Mesendoderm (in vitro differentiated cells): Measurements from ENCODE around the gene DUSP14.

Source experiments
- DNase-seq: peaks from one replicate; pipeline ENCODE4 v3.0.0; 2013
- H2AK5ac ChIP-seq: 2 replicates; pipeline ENCODE4 v1.6.1; 2013; ENCODE audit warnings: low read length, inconsistent platforms
- H2BK120ac ChIP-seq: 2 replicates; pipeline ENCODE4 v1.6.1; 2013; ENCODE audit warnings: low read depth, mild to moderate bottlenecking, low read length, moderate library complexity, mixed read lengths
- H2BK15ac ChIP-seq: replicated peaks from 2 replicates; pipeline ENCODE4 v1.6.1; 2013; ENCODE audit warnings: low read depth, mild to moderate bottlenecking, moderate library complexity
- H2BK5ac ChIP-seq: 2 replicates; pipeline ENCODE4 v1.6.1; 2013; ENCODE audit warnings: low read length, inconsistent platforms
- H3K18ac ChIP-seq: 2 replicates; pipeline ENCODE4 v1.6.1; 2013; ENCODE audit warnings: mild to moderate bottlenecking, low read length, mixed read lengths
- H3K23ac ChIP-seq: one replicate; pipeline ENCODE4 v1.6.1; 2013; ENCODE audit warnings: low read length
- H3K27ac ChIP-seq: 2 replicates; pipeline ENCODE4 v1.5.1; 2013; ENCODE audit warnings: low read depth, mild to moderate bottlenecking, inconsistent platforms, low read length, moderate library complexity
- H3K27me3 ChIP-seq: 2 replicates; pipeline ENCODE4 v1.6.1; 2013; ENCODE audit warnings: low read length, control low read depth, mild to moderate bottlenecking, inconsistent platforms; ENCODE audit not compliant: insufficient read depth, poor library complexity
- H3K36me3 ChIP-seq: 2 replicates; pipeline ENCODE4 v1.6.1; 2013; ENCODE audit warnings: low read length, inconsistent platforms; ENCODE audit not compliant: control insufficient read depth, insufficient read depth
- H3K4ac ChIP-seq: one replicate; pipeline ENCODE4 v1.6.1; 2013; ENCODE audit warnings: low read depth, mild to moderate bottlenecking, low read length, moderate library complexity
- H3K4me1 ChIP-seq: 2 replicates; pipeline ENCODE4 v1.6.1; 2013; ENCODE audit warnings: low read depth, low read length, inconsistent platforms; ENCODE audit not compliant: control insufficient read depth
- H3K4me2 ChIP-seq: 2 replicates; pipeline ENCODE4 v1.6.1; 2013; ENCODE audit warnings: low read length
- H3K4me3 ChIP-seq: 2 replicates; pipeline ENCODE4 v1.5.1; 2013; ENCODE audit warnings: mild to moderate bottlenecking, low read length
- H3K56ac ChIP-seq: one replicate; pipeline ENCODE4 v1.6.1; 2013; ENCODE audit warnings: low read length
- H3K79me1 ChIP-seq: 2 replicates; pipeline ENCODE4 v1.6.1; 2013; ENCODE audit warnings: low read length, inconsistent platforms
- H3K79me2 ChIP-seq: 2 replicates; pipeline ENCODE4 v1.6.1; 2013; ENCODE audit warnings: mild to moderate bottlenecking, low read length; ENCODE audit not compliant: control insufficient read depth, insufficient read depth
- H3K9ac ChIP-seq: 2 replicates; pipeline ENCODE4 v1.6.1; 2013; ENCODE audit warnings: low read length, inconsistent platforms
- H4K5ac ChIP-seq: one replicate; pipeline ENCODE4 v1.6.1; 2013; ENCODE audit warnings: low read length
- H4K8ac ChIP-seq: one replicate; pipeline ENCODE4 v1.6.1; 2013; ENCODE audit warnings: low read depth, mild to moderate bottlenecking, control low read depth, low read length, moderate library complexity
- WGBS: extraction: QIAGEN DNeasy Blood & Tissue Kit; methylation state at CpG from one replicate; pipeline ENCODE4 v1.1.7; 2013; ENCODE audit warnings: low lambda C conversion rate, missing lambda C conversion rate; ENCODE audit not compliant: insufficient coverage; ENCODE audit errors: extremely low coverage; 5-methylcytosine and 5-hydroxymethylcytosine counted together

Gene DUSP14

GRCh38 chr17:37485938-37486570, 3.6 kb upstream of the DUSP14 start:
- H3K4ac ChIP-seq: no peak overlapping the region
- no peak overlapping the region for H2BK120ac ChIP-seq
- H3K79me2 ChIP-seq: no peaks in the 10 kb centered on the region
- H3K23ac ChIP-seq: no peak overlapping the region
- no CpG with 5 or more reads among the region's 1 CpG for WGBS
- no peak overlapping the region for H3K56ac ChIP-seq
- H2AK5ac ChIP-seq: no peak overlapping the region
- H3K4me2 ChIP-seq: no peak overlapping the region
- no peaks in the 10 kb centered on the region for H3K27me3 ChIP-seq
- no peaks in the 10 kb centered on the region for H3K79me1 ChIP-seq
- H3K27ac ChIP-seq: no peak overlapping the region
- H3K9ac ChIP-seq: no peak overlapping the region
- H4K5ac ChIP-seq: no peak overlapping the region
- no peak overlapping the region for H2BK5ac ChIP-seq
- no peak overlapping the region for H2BK15ac ChIP-seq
- no peak for DNase-seq
- no peak overlapping the region for H3K18ac ChIP-seq
- H4K8ac ChIP-seq: no peak overlapping the region
- no peak overlapping the region for H3K4me3 ChIP-seq
- H3K36me3 ChIP-seq: no peaks in the 10 kb centered on the region
- peaks cover 2% of the 10 kb centered on the region for H3K4me1 ChIP-seq

DNA sequence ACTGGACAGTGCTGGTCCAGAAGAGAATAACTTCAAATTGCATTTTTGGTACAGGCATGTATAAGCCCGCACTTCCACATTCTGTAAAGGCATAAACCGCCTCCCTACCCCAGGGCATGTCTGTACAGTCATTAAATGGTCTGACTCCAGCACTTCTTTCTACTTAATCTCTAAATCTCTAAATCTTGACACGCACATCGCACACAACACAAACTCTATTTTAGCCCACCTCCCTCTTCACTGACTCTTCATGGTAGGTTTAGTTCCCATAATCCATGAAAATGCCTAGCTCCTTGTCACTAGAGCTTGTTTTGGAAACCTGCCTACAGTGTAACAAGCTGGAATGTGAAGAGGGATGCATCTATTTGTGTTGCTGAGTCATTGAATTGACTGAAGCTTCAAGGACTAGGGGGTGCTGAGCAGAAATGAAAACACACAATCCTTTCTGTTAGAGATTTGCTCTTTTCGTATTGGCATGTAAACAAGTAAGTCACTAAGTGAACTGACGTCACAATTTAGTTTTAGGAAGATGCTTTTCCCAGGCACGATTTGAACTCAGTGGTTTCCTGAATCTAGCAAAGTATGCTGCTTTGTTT, 1.6 kb upstream of the DUSP14 start:
- Histone ChIP-seq H2BK120ac (no peak overlapping the region), H3K9ac (no peak overlapping the region), H3K79me1 (no peaks in the 10 kb centered on the region), H2AK5ac (no peak overlapping the region), H2BK15ac (no peak overlapping the region), H3K56ac (peak overlapping the region; percentile 12), H3K4me3 (no peak overlapping the region), H3K23ac (no peak overlapping the region), H3K79me2 (no peaks in the 10 kb centered on the region), H3K27ac (no peak overlapping the region), H3K36me3 (no peaks in the 10 kb centered on the region), H3K4me1 (peaks cover 5% of the 10 kb centered on the region), H3K18ac (no peak overlapping the region), H2BK5ac (no peak overlapping the region), H3K4me2 (no peak overlapping the region), H4K8ac (no peak overlapping the region), H3K4ac (no peak overlapping the region), H4K5ac (no peak overlapping the region), H3K27me3 (no peaks in the 10 kb centered on the region)
- WGBS: 100% methylated on average over 2 of the region's 7 CpGs
- DNase-seq: peak; percentile 83

DNA sequence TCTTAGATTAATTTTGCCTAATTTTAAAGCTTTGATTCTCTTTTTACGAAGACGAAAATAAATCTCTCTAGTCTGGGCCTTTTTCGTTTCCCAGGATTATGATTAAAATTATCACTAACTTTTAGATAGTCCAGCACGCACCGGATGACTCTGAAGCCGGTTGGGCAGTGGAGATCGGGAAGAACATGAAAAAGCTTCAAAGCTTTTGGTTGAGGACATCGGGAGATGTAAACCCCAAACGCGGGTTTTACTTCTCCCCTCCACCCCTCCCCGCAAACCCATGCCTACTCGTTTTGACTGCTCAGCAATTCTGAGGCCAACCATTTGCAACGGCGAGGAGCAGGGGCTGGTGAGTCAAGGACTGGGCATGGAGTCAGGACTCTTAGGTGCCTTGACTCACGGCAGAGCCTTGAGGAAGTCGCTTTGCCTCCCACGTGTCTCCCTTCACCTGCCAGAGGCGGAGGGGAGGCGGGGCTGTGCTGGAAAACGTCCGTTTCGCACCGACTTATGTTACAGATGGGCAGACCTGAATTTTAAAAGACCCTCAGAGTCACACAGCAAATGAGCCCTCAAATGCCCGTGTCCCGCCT, 989 bp upstream of the DUSP14 start:
- no peak overlapping the region for H3K4me3 ChIP-seq
- H3K23ac ChIP-seq: no peak overlapping the region
- no peaks in the 10 kb centered on the region for H3K79me2 ChIP-seq
- H2BK15ac ChIP-seq: no peak overlapping the region
- H3K4me1 ChIP-seq: peaks cover 5% of the 10 kb centered on the region
- H3K36me3 ChIP-seq: no peaks in the 10 kb centered on the region
- H4K5ac ChIP-seq: no peak overlapping the region
- H3K4me2 ChIP-seq: peak overlapping the region; percentile 64
- WGBS: no CpG with 5 or more reads among the region's 25 CpGs
- H2BK5ac ChIP-seq: no peak overlapping the region
- H3K18ac ChIP-seq: no peak overlapping the region
- no peaks in the 10 kb centered on the region for H3K27me3 ChIP-seq
- H3K4ac ChIP-seq: no peak overlapping the region
- DNase-seq: peak; percentile 93
- no peak overlapping the region for H2AK5ac ChIP-seq
- peak overlapping the region; percentile 72 for H3K9ac ChIP-seq
- H3K27ac ChIP-seq: no peak overlapping the region
- H3K56ac ChIP-seq: peak overlapping the region; percentile 84
- H2BK120ac ChIP-seq: no peak overlapping the region
- H4K8ac ChIP-seq: no peak overlapping the region
- no peaks in the 10 kb centered on the region for H3K79me1 ChIP-seq

- Histone ChIP-seq H3K56ac (peak overlapping the region; percentile 76), H3K27me3 (no peaks in the 10 kb centered on the region), H3K79me2 (peaks cover 4% of the 10 kb centered on the region), H3K4ac (no peak overlapping the region), H4K8ac (no peak overlapping the region), H3K9ac (peak overlapping the region; percentile 72), H3K79me1 (peaks cover 4% of the 10 kb centered on the region), H2AK5ac (no peak overlapping the region), H2BK5ac (no peak overlapping the region), H3K18ac (peak overlapping the region; percentile 62), H3K4me1 (peaks cover 5% of the 10 kb centered on the region), H3K4me3 (peak overlapping the region; percentile 64), H2BK120ac (no peak overlapping the region), H3K27ac (peak overlapping the region; percentile 23), H3K23ac (no peak overlapping the region), H3K4me2 (peak overlapping the region; percentile 93), H4K5ac (no peak overlapping the region), H3K36me3 (no peaks in the 10 kb centered on the region), H2BK15ac (no peak overlapping the region)
- peak; percentile 83 for DNase-seq
- no CpG with 5 or more reads among the region's 56 CpGs for WGBS
These were observed 414 bp downstream of the DUSP14 start for GRCh38 chr17:37490022-37490587.

- peak overlapping the region; percentile 93 for H3K4me2 ChIP-seq
- no CpG with 5 or more reads among the region's 24 CpGs for WGBS
- peak overlapping the region; percentile 72 for H3K9ac ChIP-seq
- H4K8ac ChIP-seq: no peak overlapping the region
- peaks cover 5% of the 10 kb centered on the region for H3K4me1 ChIP-seq
- H2BK120ac ChIP-seq: no peak overlapping the region
- H3K4ac ChIP-seq: no peak overlapping the region
- no peaks in the 10 kb centered on the region for H3K36me3 ChIP-seq
- DNase-seq: peak; percentile 92
- peaks cover 5% of the 10 kb centered on the region for H3K79me2 ChIP-seq
- no peak overlapping the region for H2BK15ac ChIP-seq
- peak overlapping the region; percentile 64 for H3K4me3 ChIP-seq
- no peak overlapping the region for H4K5ac ChIP-seq
- no peak overlapping the region for H3K18ac ChIP-seq
- H2BK5ac ChIP-seq: no peak overlapping the region
- peak overlapping the region; percentile 80 for H3K23ac ChIP-seq
- H3K79me1 ChIP-seq: peaks cover 4% of the 10 kb centered on the region
- peak overlapping the region; percentile 10 for H3K27ac ChIP-seq
- H3K27me3 ChIP-seq: no peaks in the 10 kb centered on the region
- no peak overlapping the region for H2AK5ac ChIP-seq
- H3K56ac ChIP-seq: peak overlapping the region; percentile 78
These were observed 1.2 kb downstream of the DUSP14 start for GRCh38 chr17:37490638-37491614.
